ENCODE data around the gene BPI. TPM values are rescaled to one million over a fixed set of nuclear protein-coding genes. Genes with fewer than 3 reads are reported as not detected.
A peak's percentile ranks its signal among the peaks of the same experiment; 100 is the strongest.
"Not testable (repeated sequence)": the region's sequence is repeated elsewhere in the genome, so short reads cannot be mapped to it uniquely, and the experiment has no call there.

Gene BPI
- total and polyA plus RNA-seq, 2 donors (not counting 1 experiment from before 2014, with no cell fraction given) = not detected

- no peak overlapping the region for H3K4me3 ChIP-seq (replicated peaks in 1 of 4; ENCODE audit: control extremely low read depth in 1 of 4, insufficient read depth in 1 of 4, low read depth in 3 of 4, low read length in 4 of 4)
- H3K79me2 ChIP-seq (ENCODE audit: control insufficient read depth, insufficient read depth, low read length) = no peaks in the 10 kb centered on the region
- no peak for DNase-seq (ENCODE audit: low read depth in 2 of 2)
- TF ChIP-seq CTCF (conservative IDR thresholded peaks at IDR 0.05 in 1 of 2, IDR thresholded peaks at IDR 0.05 in 1 of 2; ENCODE audit: low read depth in 1 of 2, low read length in 2 of 2) = no peak
- no peak for TF ChIP-seq EZH2 (IDR thresholded peaks at IDR 0.05; ENCODE audit: low read length, missing control alignments)
- no peak overlapping the region for H2AFZ ChIP-seq (ENCODE audit: low read length)
- no peak overlapping the region for H3K4me2 ChIP-seq (ENCODE audit: extremely low read depth, insufficient read depth, low read length)
- H4K20me1 ChIP-seq (ENCODE audit: control insufficient read depth, extremely low read depth, insufficient read depth, low read length) = no peaks in the 10 kb centered on the region
- H3K9me3 ChIP-seq (ENCODE audit: control insufficient read depth, insufficient read depth, low read depth, low read length) = no peaks in the 10 kb centered on the region
- H3K4me1 ChIP-seq (ENCODE audit: control insufficient read depth, extremely low read depth, insufficient read depth, low read length) = peaks cover 31% of the 10 kb centered on the region
- no peaks in the 10 kb centered on the region for H3K36me3 ChIP-seq (ENCODE audit: control insufficient read depth, insufficient read depth, low read length)
- H3K27me3 ChIP-seq (ENCODE audit: control insufficient read depth, insufficient read depth, low read length) = no peaks in the 10 kb centered on the region
- H3K27ac ChIP-seq (ENCODE audit: insufficient read depth, low read length) = no peak overlapping the region
- no peak overlapping the region for H3K9ac ChIP-seq (ENCODE audit: insufficient read depth, low read length)
Measured at GRCh38 chr20:38277691-38278090, 26.3 kb upstream of the BPI start.

GRCh38 chr20:38278131-38278530, 25.8 kb upstream of the BPI start:
- no peak overlapping the region for H3K4me3 ChIP-seq (replicated peaks in 1 of 4; ENCODE audit: control extremely low read depth in 1 of 4, insufficient read depth in 1 of 4, low read depth in 3 of 4, low read length in 4 of 4)
- no peak overlapping the region for H3K4me2 ChIP-seq (ENCODE audit: extremely low read depth, insufficient read depth, low read length)
- peak in 1 of 2 donors; percentile 45 for DNase-seq (ENCODE audit: low read depth in 2 of 2)
- no peaks in the 10 kb centered on the region for H3K9me3 ChIP-seq (ENCODE audit: control insufficient read depth, insufficient read depth, low read depth, low read length)
- H3K4me1 ChIP-seq (ENCODE audit: control insufficient read depth, extremely low read depth, insufficient read depth, low read length) = peaks cover 26% of the 10 kb centered on the region
- H3K79me2 ChIP-seq (ENCODE audit: control insufficient read depth, insufficient read depth, low read length) = no peaks in the 10 kb centered on the region
- no peak overlapping the region for H2AFZ ChIP-seq (ENCODE audit: low read length)
- no peak overlapping the region for H3K27ac ChIP-seq (ENCODE audit: insufficient read depth, low read length)
- H3K9ac ChIP-seq (ENCODE audit: insufficient read depth, low read length) = no peak overlapping the region
- H3K36me3 ChIP-seq (ENCODE audit: control insufficient read depth, insufficient read depth, low read length) = no peaks in the 10 kb centered on the region
- TF ChIP-seq CTCF (conservative IDR thresholded peaks at IDR 0.05 in 1 of 2, IDR thresholded peaks at IDR 0.05 in 1 of 2; ENCODE audit: low read depth in 1 of 2, low read length in 2 of 2) = no peak
- no peak for TF ChIP-seq EZH2 (IDR thresholded peaks at IDR 0.05; ENCODE audit: low read length, missing control alignments)
- H3K27me3 ChIP-seq (ENCODE audit: control insufficient read depth, insufficient read depth, low read length) = no peaks in the 10 kb centered on the region
- H4K20me1 ChIP-seq (ENCODE audit: control insufficient read depth, extremely low read depth, insufficient read depth, low read length) = no peaks in the 10 kb centered on the region

- Histone ChIP-seq H3K4me1 (ENCODE audit: control insufficient read depth, extremely low read depth, insufficient read depth, low read length) (peaks cover 22% of the 10 kb centered on the region), H2AFZ (ENCODE audit: low read length) (no peak overlapping the region), H3K79me2 (ENCODE audit: control insufficient read depth, insufficient read depth, low read length) (no peaks in the 10 kb centered on the region), H3K9me3 (ENCODE audit: control insufficient read depth, insufficient read depth, low read depth, low read length) (no peaks in the 10 kb centered on the region), H4K20me1 (ENCODE audit: control insufficient read depth, extremely low read depth, insufficient read depth, low read length) (no peaks in the 10 kb centered on the region), H3K27ac (ENCODE audit: insufficient read depth, low read length) (no peak overlapping the region), H3K4me3 (replicated peaks in 1 of 4; ENCODE audit: control extremely low read depth in 1 of 4, insufficient read depth in 1 of 4, low read depth in 3 of 4, low read length in 4 of 4) (no peak overlapping the region), H3K4me2 (ENCODE audit: extremely low read depth, insufficient read depth, low read length) (no peak overlapping the region), H3K27me3 (ENCODE audit: control insufficient read depth, insufficient read depth, low read length) (no peaks in the 10 kb centered on the region), H3K36me3 (ENCODE audit: control insufficient read depth, insufficient read depth, low read length) (no peaks in the 10 kb centered on the region), H3K9ac (ENCODE audit: insufficient read depth, low read length) (no peak overlapping the region)
- no peak for DNase-seq (ENCODE audit: low read depth in 2 of 2)
- TF ChIP-seq EZH2 (IDR thresholded peaks at IDR 0.05; ENCODE audit: low read length, missing control alignments) (no peak), CTCF (conservative IDR thresholded peaks at IDR 0.05 in 1 of 2, IDR thresholded peaks at IDR 0.05 in 1 of 2; ENCODE audit: low read depth in 1 of 2, low read length in 2 of 2) (no peak)
Measured at GRCh38 chr20:38278763-38279162, 25.2 kb upstream of the BPI start.

GRCh38 chr20:38281176-38281915, 22.6 kb upstream of the BPI start:
- H3K27ac ChIP-seq (ENCODE audit: insufficient read depth, low read length); DNase-seq (ENCODE audit: low read depth in 2 of 2); H3K9ac ChIP-seq (ENCODE audit: insufficient read depth, low read length): not testable (repeated sequence)

More at GRCh38 chr20:38281176-38281915, 22.6 kb upstream of the BPI start:
- peaks cover 14% of the 10 kb centered on the region for H3K4me1 ChIP-seq (ENCODE audit: control insufficient read depth, extremely low read depth, insufficient read depth, low read length)
- not testable (repeated sequence) for H3K9me3 ChIP-seq (ENCODE audit: control insufficient read depth, insufficient read depth, low read depth, low read length); H2AFZ ChIP-seq (ENCODE audit: low read length); H3K36me3 ChIP-seq (ENCODE audit: control insufficient read depth, insufficient read depth, low read length); H3K27me3 ChIP-seq (ENCODE audit: control insufficient read depth, insufficient read depth, low read length); H3K4me3 ChIP-seq (replicated peaks in 1 of 4; ENCODE audit: control extremely low read depth in 1 of 4, insufficient read depth in 1 of 4, low read depth in 3 of 4, low read length in 4 of 4); H4K20me1 ChIP-seq (ENCODE audit: control insufficient read depth, extremely low read depth, insufficient read depth, low read length); H3K79me2 ChIP-seq (ENCODE audit: control insufficient read depth, insufficient read depth, low read length); H3K4me2 ChIP-seq (ENCODE audit: extremely low read depth, insufficient read depth, low read length)

All from fibroblast of lung (primary cell).